GM12872 (cell line): ENCODE data around the gene PSMB7.

Source experiments
- TF ChIP-seq, protein P1 (sequence below): IDR thresholded peaks from 3 replicates; pipeline ENCODE4 v1.5.1; 2011; ENCODE audit warnings: low read depth, mild to moderate bottlenecking, low read length, moderate library complexity; ENCODE audit not compliant: insufficient read depth

PSMB7 gene

DNA sequence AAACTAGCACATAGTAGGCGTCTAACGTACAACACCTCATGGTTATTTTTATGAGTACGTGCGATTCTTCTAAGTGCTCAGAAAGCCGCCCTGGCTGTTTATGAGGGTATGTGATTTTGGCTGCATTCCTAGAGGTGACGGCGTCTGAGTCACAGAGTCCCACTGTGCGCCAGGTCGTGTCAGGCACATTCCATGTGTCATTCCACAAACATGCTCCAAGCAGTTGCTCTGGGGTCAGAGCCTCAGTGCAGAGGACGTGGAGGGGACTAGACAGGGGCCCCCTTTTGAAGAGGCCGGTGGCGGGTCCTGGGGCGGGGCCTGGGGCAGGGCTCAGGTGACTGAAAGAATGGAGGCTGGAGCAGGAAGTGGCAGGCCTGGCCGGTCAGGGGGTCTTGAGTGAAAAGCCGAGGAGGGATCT lies 105.6 kb downstream of the PSMB7 start:
- TF ChIP-seq, protein P1, sequence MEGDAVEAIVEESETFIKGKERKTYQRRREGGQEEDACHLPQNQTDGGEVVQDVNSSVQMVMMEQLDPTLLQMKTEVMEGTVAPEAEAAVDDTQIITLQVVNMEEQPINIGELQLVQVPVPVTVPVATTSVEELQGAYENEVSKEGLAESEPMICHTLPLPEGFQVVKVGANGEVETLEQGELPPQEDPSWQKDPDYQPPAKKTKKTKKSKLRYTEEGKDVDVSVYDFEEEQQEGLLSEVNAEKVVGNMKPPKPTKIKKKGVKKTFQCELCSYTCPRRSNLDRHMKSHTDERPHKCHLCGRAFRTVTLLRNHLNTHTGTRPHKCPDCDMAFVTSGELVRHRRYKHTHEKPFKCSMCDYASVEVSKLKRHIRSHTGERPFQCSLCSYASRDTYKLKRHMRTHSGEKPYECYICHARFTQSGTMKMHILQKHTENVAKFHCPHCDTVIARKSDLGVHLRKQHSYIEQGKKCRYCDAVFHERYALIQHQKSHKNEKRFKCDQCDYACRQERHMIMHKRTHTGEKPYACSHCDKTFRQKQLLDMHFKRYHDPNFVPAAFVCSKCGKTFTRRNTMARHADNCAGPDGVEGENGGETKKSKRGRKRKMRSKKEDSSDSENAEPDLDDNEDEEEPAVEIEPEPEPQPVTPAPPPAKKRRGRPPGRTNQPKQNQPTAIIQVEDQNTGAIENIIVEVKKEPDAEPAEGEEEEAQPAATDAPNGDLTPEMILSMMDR, result no peak

DNA sequence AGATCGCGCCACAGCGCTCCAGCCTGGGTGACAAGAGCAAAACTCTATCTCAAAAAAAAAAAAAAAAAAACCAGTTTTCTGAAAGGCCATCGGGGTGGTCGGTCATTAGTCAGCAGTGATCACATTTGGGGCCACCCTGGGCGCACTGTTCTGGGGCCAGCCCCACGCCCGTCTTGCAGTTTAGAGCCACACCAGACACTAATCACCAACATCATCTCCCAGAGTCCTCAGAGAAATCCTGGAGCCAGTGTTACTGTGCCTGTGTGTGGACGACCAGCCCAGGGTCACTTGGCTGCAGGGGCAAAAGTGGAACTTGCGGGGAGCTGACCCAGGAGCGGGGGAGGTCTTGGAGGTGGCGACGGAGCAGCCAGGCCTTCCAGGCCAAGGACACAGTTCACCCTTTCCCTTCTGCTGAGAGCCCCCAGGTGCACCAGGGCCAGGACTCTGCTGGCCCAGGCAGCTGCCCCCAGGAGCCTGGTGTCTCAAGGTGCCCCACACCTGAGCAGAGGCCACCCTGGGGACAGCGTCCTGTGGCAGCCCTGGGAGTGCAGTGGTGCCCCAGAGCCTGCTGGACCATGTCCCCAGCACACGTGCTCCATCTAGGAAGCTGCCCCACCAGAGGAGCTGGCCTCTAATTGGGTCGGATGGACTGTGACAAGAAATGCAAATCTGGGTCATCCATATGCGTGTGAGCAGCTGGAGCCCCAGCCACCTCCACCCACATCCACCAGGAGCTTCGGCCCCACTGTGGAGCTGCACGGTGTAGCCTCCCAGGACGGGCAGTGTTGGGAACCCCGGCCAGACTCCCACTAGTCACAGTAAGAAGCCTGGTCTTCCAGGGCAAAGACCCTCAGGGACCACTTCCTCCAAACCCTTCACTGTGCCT lies 106.4 kb downstream of the PSMB7 start:
- TF ChIP-seq, protein P1, result no peak

DNA sequence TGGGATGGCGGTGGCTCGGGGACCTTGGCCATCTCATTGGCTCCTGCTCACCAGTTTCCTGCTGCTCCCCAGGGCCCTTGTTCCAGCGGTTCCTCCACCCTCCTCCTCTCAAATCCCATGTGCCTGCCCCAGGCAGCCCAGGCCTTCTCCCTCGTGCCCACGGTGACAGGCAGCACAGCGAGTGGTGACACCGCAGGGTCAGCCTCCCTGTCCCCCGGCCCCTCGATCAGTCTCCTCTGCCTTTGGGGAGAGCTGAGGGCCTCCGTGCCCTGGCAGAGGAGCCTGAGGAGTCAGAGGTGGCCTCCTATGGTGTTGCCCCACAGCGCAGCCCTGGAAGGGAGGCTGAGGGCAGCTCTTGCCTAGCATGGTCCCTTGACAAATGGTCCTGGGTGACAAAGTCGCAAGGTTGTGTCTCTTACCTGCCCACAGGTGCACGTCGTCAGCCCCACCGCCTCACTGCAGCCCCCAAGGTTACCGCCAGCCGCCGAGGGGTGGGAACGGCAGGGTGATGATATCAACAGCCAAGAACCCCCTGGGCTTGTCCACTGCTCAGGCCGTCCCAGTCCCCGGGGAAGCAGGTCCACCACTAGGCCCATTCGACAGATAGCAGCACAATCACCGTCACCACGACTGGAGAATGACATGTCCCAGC lies 107.7 kb downstream of the PSMB7 start:
- TF ChIP-seq, protein P1, result no peak

DNA sequence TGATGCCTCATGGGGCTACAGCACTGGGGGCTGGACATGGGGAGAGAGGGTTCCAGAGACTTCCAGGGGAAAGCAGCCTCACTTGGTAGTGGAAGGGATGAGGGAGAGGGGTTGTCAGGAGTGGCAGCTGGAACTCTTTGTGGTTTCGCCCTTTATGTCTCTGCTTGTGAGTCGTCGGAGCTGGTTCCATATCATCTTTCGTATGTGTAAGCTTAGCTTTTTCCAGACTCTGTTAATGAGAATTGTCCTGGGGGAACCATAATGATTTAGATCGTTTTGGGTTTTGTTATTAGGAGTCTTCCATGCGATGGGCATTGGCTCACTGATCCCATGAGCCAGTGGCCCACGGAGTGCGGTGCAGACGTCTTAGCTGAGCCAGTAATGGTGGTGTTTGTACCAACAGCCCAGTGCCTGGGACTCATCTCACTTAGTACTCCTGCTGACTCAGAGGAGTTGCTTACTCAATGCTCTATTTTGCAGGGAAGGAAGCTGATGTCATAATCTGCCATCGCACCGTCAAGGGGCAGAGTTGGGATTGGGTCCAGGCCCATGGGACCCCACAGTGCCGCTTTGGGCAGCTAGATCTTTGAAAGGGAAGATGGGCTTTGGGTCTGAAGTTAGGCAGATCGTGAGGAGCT lies 109.0 kb downstream of the PSMB7 start:
- TF ChIP-seq, protein P1, result no peak

DNA sequence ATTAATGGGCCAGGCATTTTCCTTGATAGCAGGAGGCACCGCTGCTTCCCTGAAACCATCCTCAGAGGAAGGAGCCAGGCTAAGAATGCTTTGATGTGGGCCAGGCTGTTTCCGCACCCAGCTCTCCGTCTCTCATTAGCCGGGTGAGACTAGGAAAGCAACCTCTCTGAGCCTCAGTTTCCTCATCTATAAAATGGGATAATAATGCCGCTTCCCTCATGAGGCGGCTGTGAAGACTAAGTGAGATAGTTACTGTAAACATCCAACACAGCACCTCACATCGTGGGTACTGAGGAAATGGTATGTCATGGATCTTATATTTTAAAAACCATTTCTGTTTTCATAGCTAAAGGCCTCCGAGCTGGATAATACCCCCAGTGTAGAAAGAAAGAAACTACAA lies 111.0 kb downstream of the PSMB7 start:
- TF ChIP-seq, protein P1, result no peak

DNA sequence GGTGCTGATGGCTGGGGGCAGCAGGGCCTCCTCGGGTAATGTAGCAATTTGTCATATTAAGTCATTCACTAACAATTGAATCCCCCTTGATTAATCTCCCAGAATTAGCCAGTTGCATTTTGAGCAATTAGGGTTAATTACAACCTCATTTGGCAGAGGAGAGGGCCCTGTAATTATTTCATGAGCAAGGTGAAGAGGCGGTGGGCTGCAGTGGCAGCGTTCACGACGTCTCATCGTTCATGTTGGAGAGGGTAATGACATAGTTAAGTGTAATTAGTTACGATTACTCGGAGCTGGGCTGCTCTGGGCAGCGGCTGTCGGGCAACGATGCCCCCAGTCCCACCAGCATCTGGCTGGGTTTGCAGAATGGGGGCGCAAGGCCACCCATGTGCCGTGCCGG lies 111.5 kb downstream of the PSMB7 start:
- TF ChIP-seq, protein P1, result no peak
